Glutamatergic neuron (in vitro differentiated cells): ENCODE results near the gene MCM8. TPM values are rescaled to one million over a fixed set of nuclear protein-coding genes. Genes with fewer than 3 reads are reported as not detected.

Experiments
- DNase-seq: peaks from one replicate; pipeline ENCODE4 v3.0.0; 2022
- H3K27ac Mint-ChIP-seq: one replicate; pipeline ENCODE4 v1.8.0; 2020; ENCODE audit warnings: mild to moderate bottlenecking, mixed read lengths, inconsistent platforms; ENCODE audit not compliant: unreplicated experiment
- H3K27me3 Mint-ChIP-seq: one replicate; pipeline ENCODE4 v1.8.0; 2020; ENCODE audit warnings: mild to moderate bottlenecking, moderate library complexity, mixed read lengths, inconsistent platforms; ENCODE audit not compliant: unreplicated experiment
- H3K36me3 Mint-ChIP-seq: one replicate; pipeline ENCODE4 v1.8.0; 2020; ENCODE audit warnings: mild to moderate bottlenecking, mixed read lengths, inconsistent platforms; ENCODE audit not compliant: unreplicated experiment
- H3K4me1 Mint-ChIP-seq: one replicate; pipeline ENCODE4 v1.8.0; 2020; ENCODE audit warnings: mild to moderate bottlenecking, low read depth, mixed read lengths, inconsistent platforms; ENCODE audit not compliant: unreplicated experiment
- H3K4me3 Mint-ChIP-seq: one replicate; pipeline ENCODE4 v1.8.0; 2020; ENCODE audit warnings: mild to moderate bottlenecking, mixed read lengths, inconsistent platforms; ENCODE audit not compliant: unreplicated experiment
- H3K9me3 Mint-ChIP-seq: one replicate; pipeline ENCODE4 v1.8.0; 2020; ENCODE audit warnings: mild to moderate bottlenecking, moderate library complexity, mixed read lengths, inconsistent platforms; ENCODE audit not compliant: unreplicated experiment
- total RNA-seq: library from RNA; stranded (reverse); fragmentation: NEBNext Ultra II Directional; extraction: Animal tissue kit (Norgen Biotek cat#: 25700); gene quantifications from one replicate; pipeline ENCODE4 v1.2.1, GENCODE V29; 2021; ENCODE audit not compliant: unreplicated experiment
- TF ChIP-seq, protein P1 (sequence below): fragments of 200-600 bp; sonication (generic); IDR thresholded peaks from one replicate; pipeline ENCODE4 v1.5.0; 2021; ENCODE audit not compliant: partially characterized antibody, unreplicated experiment

The MCM8 gene
- total RNA-seq, 1 donor from 2014 or later: 10.1 TPM

DNA sequence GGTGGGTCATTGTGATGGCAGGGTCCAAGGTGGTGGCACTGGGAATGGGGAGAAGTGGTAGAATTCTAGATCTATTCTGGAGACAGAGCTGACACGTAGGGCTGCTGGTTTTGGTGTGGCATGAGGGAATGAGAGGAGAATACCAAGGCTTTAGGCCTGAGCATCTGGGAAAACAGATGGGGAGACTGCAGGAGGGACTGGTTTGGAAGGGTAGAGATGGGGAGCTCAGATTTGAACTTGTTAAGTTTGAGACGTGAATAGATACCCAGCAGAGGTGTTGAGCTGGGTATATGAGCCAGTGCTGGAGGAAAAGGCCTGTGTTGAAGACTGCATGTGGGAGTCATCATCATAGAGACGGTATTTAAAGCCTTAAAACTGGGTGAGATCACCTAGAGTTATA, 17.7 kb upstream of the MCM8 start:
- peaks cover 2% of the 10 kb centered on the region for H3K27me3 Mint-ChIP-seq
- H3K36me3 Mint-ChIP-seq: no peaks in the 10 kb centered on the region
- peaks cover 3% of the 10 kb centered on the region for H3K4me1 Mint-ChIP-seq
- DNase-seq: no peak
- no peak overlapping the region for H3K27ac Mint-ChIP-seq
- no peak overlapping the region for H3K4me3 Mint-ChIP-seq
- H3K9me3 Mint-ChIP-seq: no peaks in the 10 kb centered on the region
- TF ChIP-seq, protein P1, sequence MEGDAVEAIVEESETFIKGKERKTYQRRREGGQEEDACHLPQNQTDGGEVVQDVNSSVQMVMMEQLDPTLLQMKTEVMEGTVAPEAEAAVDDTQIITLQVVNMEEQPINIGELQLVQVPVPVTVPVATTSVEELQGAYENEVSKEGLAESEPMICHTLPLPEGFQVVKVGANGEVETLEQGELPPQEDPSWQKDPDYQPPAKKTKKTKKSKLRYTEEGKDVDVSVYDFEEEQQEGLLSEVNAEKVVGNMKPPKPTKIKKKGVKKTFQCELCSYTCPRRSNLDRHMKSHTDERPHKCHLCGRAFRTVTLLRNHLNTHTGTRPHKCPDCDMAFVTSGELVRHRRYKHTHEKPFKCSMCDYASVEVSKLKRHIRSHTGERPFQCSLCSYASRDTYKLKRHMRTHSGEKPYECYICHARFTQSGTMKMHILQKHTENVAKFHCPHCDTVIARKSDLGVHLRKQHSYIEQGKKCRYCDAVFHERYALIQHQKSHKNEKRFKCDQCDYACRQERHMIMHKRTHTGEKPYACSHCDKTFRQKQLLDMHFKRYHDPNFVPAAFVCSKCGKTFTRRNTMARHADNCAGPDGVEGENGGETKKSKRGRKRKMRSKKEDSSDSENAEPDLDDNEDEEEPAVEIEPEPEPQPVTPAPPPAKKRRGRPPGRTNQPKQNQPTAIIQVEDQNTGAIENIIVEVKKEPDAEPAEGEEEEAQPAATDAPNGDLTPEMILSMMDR: no peak

DNA sequence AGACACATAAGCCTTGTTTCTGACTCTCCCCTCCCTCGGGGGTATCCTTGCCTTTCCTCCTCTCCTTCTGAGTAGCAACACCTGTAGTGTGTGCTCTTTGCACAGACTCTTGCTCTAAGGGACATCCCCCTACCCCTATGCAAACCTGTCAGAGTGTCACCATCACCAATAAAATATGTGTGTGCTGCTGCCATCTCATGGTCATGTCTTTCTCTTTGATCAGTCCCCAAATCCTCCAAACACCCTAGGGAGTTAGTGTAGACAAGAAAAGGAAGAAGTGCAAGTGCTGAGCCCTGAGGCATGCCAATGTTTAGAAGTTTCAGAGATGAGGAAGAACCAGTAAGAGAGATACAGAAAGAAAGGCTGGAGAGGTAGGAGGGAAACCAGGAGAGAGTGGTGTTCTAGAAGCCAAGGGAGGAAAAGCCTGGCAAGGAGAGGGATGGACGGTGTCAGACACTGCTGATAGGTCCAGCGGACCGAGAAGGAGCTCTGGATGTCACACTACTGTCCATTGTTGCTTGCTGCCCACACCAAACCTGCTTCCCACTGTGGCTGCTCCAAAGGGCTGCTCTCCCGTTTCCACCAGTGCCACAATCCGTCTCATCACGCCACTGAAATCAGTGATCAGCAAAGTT, 16.5 kb upstream of the MCM8 start:
- Mint-ChIP-seq H3K36me3 (no peaks in the 10 kb centered on the region), H3K27me3 (peaks cover 2% of the 10 kb centered on the region), H3K9me3 (no peaks in the 10 kb centered on the region), H3K27ac (no peak overlapping the region), H3K4me3 (no peak overlapping the region), H3K4me1 (peaks cover 3% of the 10 kb centered on the region)
- TF ChIP-seq, protein P1: no peak
- DNase-seq: no peak

DNA sequence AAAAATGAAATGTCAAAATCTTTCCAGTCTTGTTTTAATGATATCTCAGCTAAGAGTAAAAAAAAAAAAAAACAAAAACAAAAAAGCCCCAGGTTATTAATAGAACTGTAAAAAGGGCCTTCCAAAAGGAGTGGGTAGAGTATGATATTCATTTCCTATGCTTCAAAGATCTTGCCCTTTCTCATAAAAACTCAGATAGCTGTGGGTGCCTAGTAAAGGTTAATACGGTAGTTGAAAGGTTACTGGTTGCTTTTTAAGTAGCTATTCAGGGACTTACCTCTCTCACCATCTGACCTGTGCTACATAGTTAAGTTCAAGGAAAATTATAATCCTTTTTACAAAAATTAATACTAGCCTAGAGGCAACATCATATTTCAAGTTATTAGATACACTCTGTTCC, 15.1 kb upstream of the MCM8 start:
- H3K4me1 Mint-ChIP-seq: peaks cover 3% of the 10 kb centered on the region
- H3K27me3 Mint-ChIP-seq: peaks cover 2% of the 10 kb centered on the region
- H3K9me3 Mint-ChIP-seq: no peaks in the 10 kb centered on the region
- no peak overlapping the region for H3K27ac Mint-ChIP-seq
- TF ChIP-seq, protein P1: no peak
- H3K4me3 Mint-ChIP-seq: no peak overlapping the region
- H3K36me3 Mint-ChIP-seq: no peaks in the 10 kb centered on the region
- DNase-seq: no peak

DNA sequence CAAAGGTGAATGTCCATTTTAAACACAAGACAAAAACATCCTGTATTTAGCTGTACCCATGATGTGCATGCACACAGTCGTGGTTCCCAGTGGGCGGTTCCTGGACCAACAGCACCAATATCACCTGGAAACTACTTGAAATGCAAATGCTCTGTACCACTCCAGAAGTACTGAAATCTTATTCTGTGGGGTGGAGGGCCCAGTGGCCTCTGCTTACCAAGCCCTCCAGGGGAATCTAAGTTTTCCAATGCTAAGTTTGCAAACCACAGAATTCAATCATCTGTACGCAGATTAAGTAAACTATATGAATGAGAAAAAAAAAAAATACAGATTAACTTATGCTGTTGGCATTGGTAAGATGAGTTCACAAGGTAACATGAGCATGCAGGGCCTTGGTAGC, 14.2 kb upstream of the MCM8 start:
- no peak for DNase-seq
- no peak overlapping the region for H3K4me3 Mint-ChIP-seq
- TF ChIP-seq, protein P1: no peak
- H3K36me3 Mint-ChIP-seq: no peaks in the 10 kb centered on the region
- H3K4me1 Mint-ChIP-seq: peaks cover 3% of the 10 kb centered on the region
- H3K27ac Mint-ChIP-seq: no peak overlapping the region
- H3K9me3 Mint-ChIP-seq: no peaks in the 10 kb centered on the region
- H3K27me3 Mint-ChIP-seq: peaks cover 2% of the 10 kb centered on the region

DNA sequence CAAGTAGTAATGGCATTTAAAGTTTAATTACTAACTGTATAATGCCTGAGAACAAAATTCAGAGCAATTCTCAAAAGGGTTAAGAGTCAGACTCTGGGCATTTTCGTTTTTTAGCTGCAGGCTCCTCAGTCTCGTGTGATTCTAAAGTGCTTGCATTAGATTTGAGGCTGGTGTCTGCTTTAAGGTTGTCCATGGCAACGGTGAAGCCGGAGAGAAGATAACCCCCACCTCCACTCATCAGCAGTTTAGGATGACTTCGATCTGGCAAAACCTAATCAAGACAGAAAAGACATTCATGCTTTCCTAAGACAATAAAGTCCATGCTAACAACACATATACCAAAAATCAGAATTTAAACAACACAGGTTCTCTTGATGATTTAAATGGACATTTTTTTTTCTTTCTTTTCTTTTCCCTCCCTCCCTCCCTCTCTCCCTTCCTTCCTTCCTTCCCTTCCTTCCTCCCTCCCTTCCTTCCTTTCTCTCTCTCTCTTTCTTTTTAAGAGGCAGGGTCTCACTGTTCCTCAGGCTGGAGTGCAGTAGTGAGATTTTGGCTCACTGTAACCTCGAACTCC, 11.9 kb upstream of the MCM8 start:
- Mint-ChIP-seq H3K4me1 (peaks cover 3% of the 10 kb centered on the region), H3K9me3 (no peaks in the 10 kb centered on the region), H3K27me3 (no peaks in the 10 kb centered on the region), H3K27ac (no peak overlapping the region), H3K4me3 (no peak overlapping the region), H3K36me3 (peaks cover 7% of the 10 kb centered on the region)
- DNase-seq: no peak
- TF ChIP-seq, protein P1: no peak
